HEK293 (cell line): Measurements from ENCODE around the gene CKS1B.
A peak's percentile ranks its signal among the peaks of the same experiment; 100 is the strongest.

ENCODE experiments used
- GLIS2 ChIP-seq: fragments of 450-650 bp; formaldehyde crosslinking; IDR thresholded peaks from 2 replicates; pipeline ENCODE4 v1.5.1; 2016; ENCODE audit warnings: missing biosample characterization, missing genetic modification characterization
- KLF1 ChIP-seq: fragments of 450-650 bp; formaldehyde crosslinking; IDR thresholded peaks from 2 replicates; pipeline ENCODE4 v1.5.1; 2016; ENCODE audit warnings: missing biosample characterization, missing genetic modification characterization
- SP2 ChIP-seq: fragments of 450-650 bp; formaldehyde crosslinking; IDR thresholded peaks from 2 replicates; pipeline ENCODE4 v1.5.1; 2016; ENCODE audit warnings: missing biosample characterization, missing genetic modification characterization
- ZBTB17 ChIP-seq: fragments of 450-650 bp; formaldehyde crosslinking; IDR thresholded peaks from 2 replicates; pipeline ENCODE4 v1.5.1; 2016; ENCODE audit warnings: missing biosample characterization, missing genetic modification characterization
- ZBTB8A ChIP-seq: fragments of 450-650 bp; formaldehyde crosslinking; IDR thresholded peaks from 2 replicates; pipeline ENCODE4 v1.5.1; 2016; ENCODE audit warnings: missing biosample characterization, missing genetic modification characterization
- ZFP41 ChIP-seq: fragments of 450-650 bp; formaldehyde crosslinking; IDR thresholded peaks from 2 replicates; pipeline ENCODE4 v1.5.1; 2016; ENCODE audit warnings: missing biosample characterization, missing genetic modification characterization, borderline replicate concordance
- ZNF211 ChIP-seq: fragments of 450-650 bp; formaldehyde crosslinking; IDR thresholded peaks from 2 replicates; pipeline ENCODE4 v1.5.1; 2016; ENCODE audit warnings: low read depth, missing biosample characterization, missing genetic modification characterization
- ZNF223 ChIP-seq: fragments of 450-650 bp; formaldehyde crosslinking; IDR thresholded peaks from 2 replicates; pipeline ENCODE4 v1.5.1; 2016; ENCODE audit warnings: missing biosample characterization, missing genetic modification characterization
- ZNF292 ChIP-seq: fragments of 450-650 bp; formaldehyde crosslinking; IDR thresholded peaks from 2 replicates; pipeline ENCODE4 v1.5.1; 2016; ENCODE audit warnings: low read depth, missing biosample characterization, missing genetic modification characterization, borderline replicate concordance
- ZNF335 ChIP-seq: fragments of 450-650 bp; formaldehyde crosslinking; conservative IDR thresholded peaks from 2 replicates; pipeline ENCODE4 v1.5.1; 2016; ENCODE audit warnings: missing biosample characterization, missing genetic modification characterization
- ZNF621 ChIP-seq: fragments of 450-650 bp; formaldehyde crosslinking; IDR thresholded peaks from 2 replicates; pipeline ENCODE4 v1.5.1; 2017; ENCODE audit warnings: missing biosample characterization, missing genetic modification characterization
- TF ChIP-seq, protein P1 (sequence below): fragments of 450-650 bp; formaldehyde crosslinking; IDR thresholded peaks from 2 replicates; pipeline ENCODE4 v1.5.1; 2016; ENCODE audit warnings: missing biosample characterization, missing genetic modification characterization
- TF ChIP-seq, protein P2 (sequence below): fragments of 450-650 bp; formaldehyde crosslinking; IDR thresholded peaks from 2 replicates; pipeline ENCODE4 v1.5.1; 2017; ENCODE audit warnings: missing biosample characterization, missing genetic modification characterization
- TF ChIP-seq, protein P3 (sequence below): fragments of 450-650 bp; formaldehyde crosslinking; IDR thresholded peaks from 2 replicates; pipeline ENCODE4 v1.5.1; 2016; ENCODE audit warnings: missing biosample characterization, missing genetic modification characterization
- TF ChIP-seq, protein P4 (sequence below): sonication (generic); formaldehyde crosslinking; IDR thresholded peaks from 2 replicates; pipeline ENCODE4 v1.8.1; 2022; ENCODE audit warnings: mild to moderate bottlenecking, moderate library complexity, missing genetic modification reagents
- TF ChIP-seq, protein P5 (sequence below): fragments of 450-650 bp; formaldehyde crosslinking; IDR thresholded peaks from 2 replicates; pipeline ENCODE4 v1.5.1; 2016; ENCODE audit warnings: missing biosample characterization, missing genetic modification characterization
- TF ChIP-seq, protein P6 (sequence below): fragments of 450-650 bp; formaldehyde crosslinking; IDR thresholded peaks from 2 replicates; pipeline ENCODE4 v1.5.1; 2016; ENCODE audit warnings: missing biosample characterization, missing genetic modification characterization
- TF ChIP-seq, protein P7 (sequence below): fragments of 450-650 bp; formaldehyde crosslinking; IDR thresholded peaks from 2 replicates; pipeline ENCODE4 v1.5.1; 2016; ENCODE audit warnings: missing biosample characterization, missing genetic modification characterization, borderline replicate concordance

Gene CKS1B

DNA sequence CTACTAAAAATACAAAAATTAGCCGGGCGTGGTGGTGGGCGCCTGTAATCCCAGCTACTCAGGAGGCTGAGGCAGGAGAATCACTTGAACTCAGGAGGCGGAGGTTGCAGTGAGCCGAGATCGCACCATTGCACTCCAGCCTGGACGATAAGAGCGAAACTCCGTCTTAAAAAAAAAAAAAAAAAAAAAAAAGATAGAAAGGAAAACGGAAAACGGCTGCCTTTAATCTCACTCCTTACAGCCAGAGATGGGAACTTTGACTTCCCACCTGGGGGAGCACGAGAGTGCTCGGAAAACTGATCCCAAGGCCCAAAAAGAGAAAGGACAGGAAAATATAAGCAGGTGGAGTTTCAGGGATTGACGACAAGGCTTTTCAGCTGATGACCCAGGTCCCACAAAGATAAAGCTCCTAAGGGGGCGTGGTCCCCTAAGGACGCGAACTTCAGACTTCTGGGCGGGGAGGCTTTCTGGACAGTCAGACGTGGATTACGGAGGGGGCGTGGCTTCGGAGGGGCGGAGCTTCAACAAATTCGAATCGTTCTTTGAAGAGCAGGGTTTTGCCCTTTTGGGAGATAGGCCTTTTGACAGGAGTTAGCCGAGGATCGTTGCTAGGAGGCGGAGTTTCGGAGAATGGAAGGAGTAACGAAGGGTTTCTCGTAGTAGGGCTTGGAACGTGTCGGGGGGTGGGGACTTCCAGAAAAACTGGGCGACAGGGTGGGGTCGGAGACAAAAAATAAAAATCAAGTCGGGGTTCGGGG lies 958 bp upstream of the CKS1B start (continued):
- TF ChIP-seq, protein P1, sequence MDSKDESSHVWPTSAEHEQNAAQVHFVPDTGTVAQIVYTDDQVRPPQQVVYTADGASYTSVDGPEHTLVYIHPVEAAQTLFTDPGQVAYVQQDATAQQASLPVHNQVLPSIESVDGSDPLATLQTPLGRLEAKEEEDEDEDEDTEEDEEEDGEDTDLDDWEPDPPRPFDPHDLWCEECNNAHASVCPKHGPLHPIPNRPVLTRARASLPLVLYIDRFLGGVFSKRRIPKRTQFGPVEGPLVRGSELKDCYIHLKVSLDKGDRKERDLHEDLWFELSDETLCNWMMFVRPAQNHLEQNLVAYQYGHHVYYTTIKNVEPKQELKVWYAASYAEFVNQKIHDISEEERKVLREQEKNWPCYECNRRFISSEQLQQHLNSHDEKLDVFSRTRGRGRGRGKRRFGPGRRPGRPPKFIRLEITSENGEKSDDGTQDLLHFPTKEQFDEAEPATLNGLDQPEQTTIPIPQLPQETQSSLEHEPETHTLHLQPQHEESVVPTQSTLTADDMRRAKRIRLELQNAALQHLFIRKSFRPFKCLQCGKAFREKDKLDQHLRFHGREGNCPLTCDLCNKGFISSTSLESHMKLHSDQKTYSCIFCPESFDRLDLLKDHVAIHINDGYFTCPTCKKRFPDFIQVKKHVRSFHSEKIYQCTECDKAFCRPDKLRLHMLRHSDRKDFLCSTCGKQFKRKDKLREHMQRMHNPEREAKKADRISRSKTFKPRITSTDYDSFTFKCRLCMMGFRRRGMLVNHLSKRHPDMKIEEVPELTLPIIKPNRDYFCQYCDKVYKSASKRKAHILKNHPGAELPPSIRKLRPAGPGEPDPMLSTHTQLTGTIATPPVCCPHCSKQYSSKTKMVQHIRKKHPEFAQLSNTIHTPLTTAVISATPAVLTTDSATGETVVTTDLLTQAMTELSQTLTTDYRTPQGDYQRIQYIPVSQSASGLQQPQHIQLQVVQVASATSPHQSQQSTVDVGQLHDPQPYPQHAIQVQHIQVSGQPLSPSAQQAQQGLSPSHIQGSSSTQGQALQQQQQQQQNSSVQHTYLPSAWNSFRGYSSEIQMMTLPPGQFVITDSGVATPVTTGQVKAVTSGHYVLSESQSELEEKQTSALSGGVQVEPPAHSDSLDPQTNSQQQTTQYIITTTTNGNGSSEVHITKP (tag by site-specific recombination): peak; percentile 46
- TF ChIP-seq, protein P2, sequence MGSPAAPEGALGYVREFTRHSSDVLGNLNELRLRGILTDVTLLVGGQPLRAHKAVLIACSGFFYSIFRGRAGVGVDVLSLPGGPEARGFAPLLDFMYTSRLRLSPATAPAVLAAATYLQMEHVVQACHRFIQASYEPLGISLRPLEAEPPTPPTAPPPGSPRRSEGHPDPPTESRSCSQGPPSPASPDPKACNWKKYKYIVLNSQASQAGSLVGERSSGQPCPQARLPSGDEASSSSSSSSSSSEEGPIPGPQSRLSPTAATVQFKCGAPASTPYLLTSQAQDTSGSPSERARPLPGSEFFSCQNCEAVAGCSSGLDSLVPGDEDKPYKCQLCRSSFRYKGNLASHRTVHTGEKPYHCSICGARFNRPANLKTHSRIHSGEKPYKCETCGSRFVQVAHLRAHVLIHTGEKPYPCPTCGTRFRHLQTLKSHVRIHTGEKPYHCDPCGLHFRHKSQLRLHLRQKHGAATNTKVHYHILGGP (tag by site-specific recombination): no peak
- TF ChIP-seq, protein P3, sequence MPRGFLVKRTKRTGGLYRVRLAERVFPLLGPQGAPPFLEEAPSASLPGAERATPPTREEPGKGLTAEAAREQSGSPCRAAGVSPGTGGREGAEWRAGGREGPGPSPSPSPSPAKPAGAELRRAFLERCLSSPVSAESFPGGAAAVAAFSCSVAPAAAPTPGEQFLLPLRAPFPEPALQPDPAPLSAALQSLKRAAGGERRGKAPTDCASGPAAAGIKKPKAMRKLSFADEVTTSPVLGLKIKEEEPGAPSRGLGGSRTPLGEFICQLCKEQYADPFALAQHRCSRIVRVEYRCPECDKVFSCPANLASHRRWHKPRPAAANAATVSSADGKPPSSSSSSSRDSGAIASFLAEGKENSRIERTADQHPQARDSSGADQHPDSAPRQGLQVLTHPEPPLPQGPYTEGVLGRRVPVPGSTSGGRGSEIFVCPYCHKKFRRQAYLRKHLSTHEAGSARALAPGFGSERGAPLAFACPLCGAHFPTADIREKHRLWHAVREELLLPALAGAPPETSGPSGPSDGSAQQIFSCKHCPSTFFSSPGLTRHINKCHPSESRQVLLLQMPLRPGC (tag by site-specific recombination): no peak; the same call in 1 of the 2 replicates
- TF ChIP-seq ZNF223 (no peak), ZNF292 (no peak), SP2 (tag by site-specific recombination) (peak; percentile 76), ZFP41 (no peak), ZBTB17 (tag by site-specific recombination) (peak; percentile 96), ZNF335 (tag by site-specific recombination) (peak; percentile 86), ZBTB8A (tag by site-specific recombination) (peak; percentile 78), GLIS2 (tag by site-specific recombination) (0 out of 2 replicates have a peak, but pooled peaks have one; percentile 53), ZNF621 (no peak), KLF1 (tag by site-specific recombination) (peak; percentile 35), ZNF211 (no peak)
- TF ChIP-seq, protein P4, sequence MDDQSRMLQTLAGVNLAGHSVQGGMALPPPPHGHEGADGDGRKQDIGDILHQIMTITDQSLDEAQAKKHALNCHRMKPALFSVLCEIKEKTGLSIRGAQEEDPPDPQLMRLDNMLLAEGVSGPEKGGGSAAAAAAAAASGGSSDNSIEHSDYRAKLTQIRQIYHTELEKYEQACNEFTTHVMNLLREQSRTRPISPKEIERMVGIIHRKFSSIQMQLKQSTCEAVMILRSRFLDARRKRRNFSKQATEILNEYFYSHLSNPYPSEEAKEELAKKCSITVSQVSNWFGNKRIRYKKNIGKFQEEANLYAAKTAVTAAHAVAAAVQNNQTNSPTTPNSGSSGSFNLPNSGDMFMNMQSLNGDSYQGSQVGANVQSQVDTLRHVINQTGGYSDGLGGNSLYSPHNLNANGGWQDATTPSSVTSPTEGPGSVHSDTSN (CRISPR knock-in tag): no peak
- TF ChIP-seq, protein P5, sequence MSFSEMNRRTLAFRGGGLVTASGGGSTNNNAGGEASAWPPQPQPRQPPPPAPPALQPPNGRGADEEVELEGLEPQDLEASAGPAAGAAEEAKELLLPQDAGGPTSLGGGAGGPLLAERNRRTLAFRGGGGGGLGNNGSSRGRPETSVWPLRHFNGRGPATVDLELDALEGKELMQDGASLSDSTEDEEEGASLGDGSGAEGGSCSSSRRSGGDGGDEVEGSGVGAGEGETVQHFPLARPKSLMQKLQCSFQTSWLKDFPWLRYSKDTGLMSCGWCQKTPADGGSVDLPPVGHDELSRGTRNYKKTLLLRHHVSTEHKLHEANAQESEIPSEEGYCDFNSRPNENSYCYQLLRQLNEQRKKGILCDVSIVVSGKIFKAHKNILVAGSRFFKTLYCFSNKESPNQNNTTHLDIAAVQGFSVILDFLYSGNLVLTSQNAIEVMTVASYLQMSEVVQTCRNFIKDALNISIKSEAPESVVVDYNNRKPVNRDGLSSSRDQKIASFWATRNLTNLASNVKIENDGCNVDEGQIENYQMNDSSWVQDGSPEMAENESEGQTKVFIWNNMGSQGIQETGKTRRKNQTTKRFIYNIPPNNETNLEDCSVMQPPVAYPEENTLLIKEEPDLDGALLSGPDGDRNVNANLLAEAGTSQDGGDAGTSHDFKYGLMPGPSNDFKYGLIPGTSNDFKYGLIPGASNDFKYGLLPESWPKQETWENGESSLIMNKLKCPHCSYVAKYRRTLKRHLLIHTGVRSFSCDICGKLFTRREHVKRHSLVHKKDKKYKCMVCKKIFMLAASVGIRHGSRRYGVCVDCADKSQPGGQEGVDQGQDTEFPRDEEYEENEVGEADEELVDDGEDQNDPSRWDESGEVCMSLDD (tag by site-specific recombination): peak; percentile 100
- TF ChIP-seq, protein P6, sequence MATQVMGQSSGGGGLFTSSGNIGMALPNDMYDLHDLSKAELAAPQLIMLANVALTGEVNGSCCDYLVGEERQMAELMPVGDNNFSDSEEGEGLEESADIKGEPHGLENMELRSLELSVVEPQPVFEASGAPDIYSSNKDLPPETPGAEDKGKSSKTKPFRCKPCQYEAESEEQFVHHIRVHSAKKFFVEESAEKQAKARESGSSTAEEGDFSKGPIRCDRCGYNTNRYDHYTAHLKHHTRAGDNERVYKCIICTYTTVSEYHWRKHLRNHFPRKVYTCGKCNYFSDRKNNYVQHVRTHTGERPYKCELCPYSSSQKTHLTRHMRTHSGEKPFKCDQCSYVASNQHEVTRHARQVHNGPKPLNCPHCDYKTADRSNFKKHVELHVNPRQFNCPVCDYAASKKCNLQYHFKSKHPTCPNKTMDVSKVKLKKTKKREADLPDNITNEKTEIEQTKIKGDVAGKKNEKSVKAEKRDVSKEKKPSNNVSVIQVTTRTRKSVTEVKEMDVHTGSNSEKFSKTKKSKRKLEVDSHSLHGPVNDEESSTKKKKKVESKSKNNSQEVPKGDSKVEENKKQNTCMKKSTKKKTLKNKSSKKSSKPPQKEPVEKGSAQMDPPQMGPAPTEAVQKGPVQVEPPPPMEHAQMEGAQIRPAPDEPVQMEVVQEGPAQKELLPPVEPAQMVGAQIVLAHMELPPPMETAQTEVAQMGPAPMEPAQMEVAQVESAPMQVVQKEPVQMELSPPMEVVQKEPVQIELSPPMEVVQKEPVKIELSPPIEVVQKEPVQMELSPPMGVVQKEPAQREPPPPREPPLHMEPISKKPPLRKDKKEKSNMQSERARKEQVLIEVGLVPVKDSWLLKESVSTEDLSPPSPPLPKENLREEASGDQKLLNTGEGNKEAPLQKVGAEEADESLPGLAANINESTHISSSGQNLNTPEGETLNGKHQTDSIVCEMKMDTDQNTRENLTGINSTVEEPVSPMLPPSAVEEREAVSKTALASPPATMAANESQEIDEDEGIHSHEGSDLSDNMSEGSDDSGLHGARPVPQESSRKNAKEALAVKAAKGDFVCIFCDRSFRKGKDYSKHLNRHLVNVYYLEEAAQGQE (tag by site-specific recombination): 0 out of 2 replicates have a peak, but pooled peaks have one; percentile 14
- TF ChIP-seq, protein P7, sequence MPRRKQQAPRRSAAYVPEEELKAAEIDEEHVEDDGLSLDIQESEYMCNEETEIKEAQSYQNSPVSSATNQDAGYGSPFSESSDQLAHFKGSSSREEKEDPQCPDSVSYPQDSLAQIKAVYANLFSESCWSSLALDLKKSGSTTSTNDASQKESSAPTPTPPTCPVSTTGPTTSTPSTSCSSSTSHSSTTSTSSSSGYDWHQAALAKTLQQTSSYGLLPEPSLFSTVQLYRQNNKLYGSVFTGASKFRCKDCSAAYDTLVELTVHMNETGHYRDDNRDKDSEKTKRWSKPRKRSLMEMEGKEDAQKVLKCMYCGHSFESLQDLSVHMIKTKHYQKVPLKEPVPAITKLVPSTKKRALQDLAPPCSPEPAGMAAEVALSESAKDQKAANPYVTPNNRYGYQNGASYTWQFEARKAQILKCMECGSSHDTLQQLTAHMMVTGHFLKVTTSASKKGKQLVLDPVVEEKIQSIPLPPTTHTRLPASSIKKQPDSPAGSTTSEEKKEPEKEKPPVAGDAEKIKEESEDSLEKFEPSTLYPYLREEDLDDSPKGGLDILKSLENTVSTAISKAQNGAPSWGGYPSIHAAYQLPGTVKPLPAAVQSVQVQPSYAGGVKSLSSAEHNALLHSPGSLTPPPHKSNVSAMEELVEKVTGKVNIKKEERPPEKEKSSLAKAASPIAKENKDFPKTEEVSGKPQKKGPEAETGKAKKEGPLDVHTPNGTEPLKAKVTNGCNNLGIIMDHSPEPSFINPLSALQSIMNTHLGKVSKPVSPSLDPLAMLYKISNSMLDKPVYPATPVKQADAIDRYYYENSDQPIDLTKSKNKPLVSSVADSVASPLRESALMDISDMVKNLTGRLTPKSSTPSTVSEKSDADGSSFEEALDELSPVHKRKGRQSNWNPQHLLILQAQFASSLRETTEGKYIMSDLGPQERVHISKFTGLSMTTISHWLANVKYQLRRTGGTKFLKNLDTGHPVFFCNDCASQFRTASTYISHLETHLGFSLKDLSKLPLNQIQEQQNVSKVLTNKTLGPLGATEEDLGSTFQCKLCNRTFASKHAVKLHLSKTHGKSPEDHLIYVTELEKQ (tag by site-specific recombination): 0 out of 2 replicates have a peak, but pooled peaks have one; percentile 7
- TF ChIP-seq, all 188 proteins: peak for 36
